ENCODE measurements around the gene CDIPT. TPM values are rescaled to one million over a fixed set of nuclear protein-coding genes. Genes with fewer than 3 reads are reported as not detected.

Gene CDIPT
- total and polyA plus RNA-seq, 4 donors: 60.9 to 98.0 (median 72.4) TPM

DNA sequence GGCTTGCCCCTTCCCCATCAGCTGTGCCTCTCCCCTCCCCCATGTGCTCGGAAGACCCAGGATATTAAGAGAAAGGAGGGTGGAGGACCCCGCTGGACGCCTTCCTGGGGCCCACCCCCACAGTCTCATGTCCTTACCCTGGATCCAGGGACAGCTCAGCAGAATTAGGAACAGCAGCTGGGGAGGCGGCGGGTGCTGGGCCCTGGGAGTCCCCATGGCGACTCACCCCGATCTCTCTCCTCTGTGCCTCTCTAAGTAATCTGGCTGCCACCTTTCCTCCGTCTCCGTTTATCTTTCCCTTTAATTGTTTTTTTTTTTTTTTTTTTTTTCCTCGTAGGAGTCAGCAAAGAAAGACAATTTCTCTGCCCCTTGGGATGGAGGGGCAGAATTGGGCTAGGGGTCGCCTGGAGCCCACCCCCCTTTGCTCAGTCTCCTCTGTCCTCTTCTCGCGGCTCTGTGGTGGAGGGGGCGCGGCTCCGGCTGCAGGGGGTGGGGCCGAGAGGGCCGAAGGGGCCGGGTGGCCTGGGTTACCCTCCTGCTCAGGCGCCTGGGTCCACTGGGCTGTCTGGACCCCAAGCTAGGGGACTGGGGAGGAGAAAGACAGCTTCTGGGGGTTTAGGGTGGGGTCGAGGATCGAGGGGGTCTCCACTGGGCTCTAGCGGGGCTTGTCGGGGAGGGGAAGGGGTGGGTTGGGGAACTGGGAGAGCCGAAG is 35.9 kb upstream of the CDIPT start:
- H3K27me3 ChIP-seq (ENCODE audit: control insufficient read depth in 1 of 2, insufficient read depth in 2 of 2, low read length in 1 of 2): no peaks in the 10 kb centered on the region
- WGBS, 2 donors: 1% methylated on average over 23 to 25 of the region's 25 CpGs
- no peaks in the 10 kb centered on the region for H3K36me3 ChIP-seq (ENCODE audit: control insufficient read depth in 1 of 2, insufficient read depth in 2 of 2, low read length in 1 of 2)
- intact Hi-C loops (cut with DNase I): no loop called here
- ATAC-seq (ENCODE audit: low FRiP score) (no peak), DNase-seq (no peak)
- H3K27ac ChIP-seq (ENCODE audit: low read depth in 1 of 2, low read length in 2 of 2): no peak overlapping the region
- no peaks in the 10 kb centered on the region for H3K4me1 ChIP-seq (ENCODE audit: control insufficient read depth in 1 of 2, insufficient read depth in 2 of 2, low read length in 2 of 2)
- H3K4me3 ChIP-seq (ENCODE audit: low read length in 2 of 2): no peak overlapping the region
- no peaks in the 10 kb centered on the region for H3K9me3 ChIP-seq (ENCODE audit: control insufficient read depth, low read length)

DNA sequence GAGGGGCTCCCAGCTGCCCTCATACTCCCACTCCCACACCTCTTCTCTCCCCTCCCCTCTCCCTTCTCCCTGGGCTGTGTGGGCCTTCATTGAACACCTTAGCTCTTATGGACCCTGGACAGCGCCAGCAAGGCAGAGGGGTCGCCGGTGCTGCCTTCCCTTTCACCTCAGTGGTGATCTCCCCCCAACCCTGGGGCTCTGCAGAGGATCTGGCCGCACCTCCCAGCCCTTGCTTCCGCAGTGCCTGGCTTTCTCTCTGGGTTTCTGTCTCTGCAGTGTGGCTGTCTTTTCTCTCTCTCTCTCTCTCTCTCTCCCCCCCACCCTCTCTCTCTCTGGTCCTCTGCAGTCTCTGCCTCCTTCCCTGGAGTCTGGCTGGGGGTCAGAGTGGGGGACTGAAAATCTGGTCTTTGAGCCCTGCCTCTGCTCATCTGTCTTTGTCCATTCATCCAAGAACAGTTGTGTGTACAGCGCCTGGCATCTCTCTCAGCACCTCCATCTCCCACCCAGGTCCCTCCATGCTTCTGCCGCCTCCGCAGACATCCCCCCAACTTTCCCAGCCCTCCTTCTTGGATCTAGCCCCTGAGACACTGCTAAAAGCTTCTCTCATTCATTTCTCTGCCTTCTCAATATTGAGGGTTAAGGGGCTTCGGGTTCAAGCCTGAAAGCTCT is 35.2 kb upstream of the CDIPT start:
- Histone ChIP-seq H3K36me3 (ENCODE audit: control insufficient read depth in 1 of 2, insufficient read depth in 2 of 2, low read length in 1 of 2) (no peaks in the 10 kb centered on the region), H3K27ac (ENCODE audit: low read depth in 1 of 2, low read length in 2 of 2) (no peak overlapping the region), H3K4me3 (ENCODE audit: low read length in 2 of 2) (no peak overlapping the region), H3K27me3 (ENCODE audit: control insufficient read depth in 1 of 2, insufficient read depth in 2 of 2, low read length in 1 of 2) (no peaks in the 10 kb centered on the region), H3K4me1 (ENCODE audit: control insufficient read depth in 1 of 2, insufficient read depth in 2 of 2, low read length in 2 of 2) (no peaks in the 10 kb centered on the region), H3K9me3 (ENCODE audit: control insufficient read depth, low read length) (no peaks in the 10 kb centered on the region)
- intact Hi-C loops (cut with DNase I): no loop called here
- no peak for DNase-seq
- no peak for ATAC-seq (ENCODE audit: low FRiP score)
- 9 to 16% methylated on average over 9 of the region's 9 CpGs for WGBS, 2 donors

DNA sequence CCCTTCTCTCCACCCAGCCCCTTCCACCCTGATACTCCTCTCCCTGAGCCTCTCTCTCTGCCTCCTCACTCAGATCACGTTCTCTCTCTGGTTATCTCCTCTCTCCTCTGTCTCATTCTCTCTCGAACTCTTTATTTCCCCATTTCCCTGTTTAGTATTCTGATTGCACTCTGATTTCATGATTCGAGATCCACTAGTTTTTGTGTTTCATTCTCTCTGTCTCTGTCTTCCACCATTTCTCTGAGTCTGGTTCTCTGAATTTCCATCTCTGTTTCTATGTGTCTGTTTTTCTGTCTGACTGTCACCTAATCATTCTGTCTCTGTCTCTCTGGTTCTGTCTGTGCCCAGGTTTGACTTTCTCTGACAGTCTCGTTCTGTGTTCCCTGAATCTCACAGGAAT is 34.3 kb upstream of the CDIPT start:
- intact Hi-C loops (cut with DNase I): no loop called here
- H3K27me3 ChIP-seq (ENCODE audit: control insufficient read depth in 1 of 2, insufficient read depth in 2 of 2, low read length in 1 of 2): no peaks in the 10 kb centered on the region
- H3K4me3 ChIP-seq (ENCODE audit: low read length in 2 of 2): no peak overlapping the region
- no peak overlapping the region for H3K27ac ChIP-seq (ENCODE audit: low read depth in 1 of 2, low read length in 2 of 2)
- ATAC-seq (ENCODE audit: low FRiP score) (no peak), DNase-seq (no peak)
- no peaks in the 10 kb centered on the region for H3K36me3 ChIP-seq (ENCODE audit: control insufficient read depth in 1 of 2, insufficient read depth in 2 of 2, low read length in 1 of 2)
- WGBS, 2 donors: 70 to 76% methylated on average over 4 of the region's 4 CpGs
- H3K4me1 ChIP-seq (ENCODE audit: control insufficient read depth in 1 of 2, insufficient read depth in 2 of 2, low read length in 2 of 2): no peaks in the 10 kb centered on the region
- no peaks in the 10 kb centered on the region for H3K9me3 ChIP-seq (ENCODE audit: control insufficient read depth, low read length)

DNA sequence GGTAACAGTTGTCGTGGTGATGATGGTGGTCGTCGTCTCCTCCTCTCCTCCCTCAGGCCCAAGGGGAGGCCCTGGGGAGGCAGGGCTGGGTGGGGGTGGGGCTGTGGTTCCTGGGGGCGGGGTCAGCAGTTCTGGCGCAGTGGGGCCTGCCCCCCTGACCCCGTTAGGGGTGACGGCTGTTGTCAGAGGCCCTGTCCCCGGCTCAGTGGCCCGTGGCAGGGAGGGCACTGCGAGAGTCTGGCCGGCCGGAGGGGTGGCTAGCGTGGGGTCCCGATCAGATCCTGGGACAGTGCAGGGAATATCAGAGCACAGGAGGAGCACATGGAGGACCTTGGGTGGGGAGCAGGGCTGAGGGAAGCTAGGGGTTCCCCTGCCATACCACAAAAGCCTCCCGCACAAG is 33.8 kb upstream of the CDIPT start:
- H3K4me3 ChIP-seq (ENCODE audit: low read length in 2 of 2): no peak overlapping the region
- no peaks in the 10 kb centered on the region for H3K9me3 ChIP-seq (ENCODE audit: control insufficient read depth, low read length)
- H3K27ac ChIP-seq (ENCODE audit: low read depth in 1 of 2, low read length in 2 of 2): no peak overlapping the region
- ATAC-seq (ENCODE audit: low FRiP score): no peak
- no peaks in the 10 kb centered on the region for H3K4me1 ChIP-seq (ENCODE audit: control insufficient read depth in 1 of 2, insufficient read depth in 2 of 2, low read length in 2 of 2)
- DNase-seq: no peak
- no peaks in the 10 kb centered on the region for H3K36me3 ChIP-seq (ENCODE audit: control insufficient read depth in 1 of 2, insufficient read depth in 2 of 2, low read length in 1 of 2)
- intact Hi-C loops (cut with DNase I): no loop called here
- 27 to 48% methylated on average over 14 to 15 of the region's 15 CpGs for WGBS, 2 donors
- H3K27me3 ChIP-seq (ENCODE audit: control insufficient read depth in 1 of 2, insufficient read depth in 2 of 2, low read length in 1 of 2): no peaks in the 10 kb centered on the region

- no peak overlapping the region for H3K27ac ChIP-seq (ENCODE audit: low read depth in 1 of 2, low read length in 2 of 2)
- WGBS, 2 donors: 71 to 76% methylated on average over 4 of the region's 4 CpGs
- DNase-seq: no peak
- H3K27me3 ChIP-seq (ENCODE audit: control insufficient read depth in 1 of 2, insufficient read depth in 2 of 2, low read length in 1 of 2): no peaks in the 10 kb centered on the region
- no peaks in the 10 kb centered on the region for H3K4me1 ChIP-seq (ENCODE audit: control insufficient read depth in 1 of 2, insufficient read depth in 2 of 2, low read length in 2 of 2)
- no peaks in the 10 kb centered on the region for H3K9me3 ChIP-seq (ENCODE audit: control insufficient read depth, low read length)
- ATAC-seq (ENCODE audit: low FRiP score): no peak
- no peak overlapping the region for H3K4me3 ChIP-seq (ENCODE audit: low read length in 2 of 2)
- no peaks in the 10 kb centered on the region for H3K36me3 ChIP-seq (ENCODE audit: control insufficient read depth in 1 of 2, insufficient read depth in 2 of 2, low read length in 1 of 2)
- intact Hi-C loops (cut with DNase I): no loop called here
Observed at GRCh38 chr16:29894352-29894751, 31.3 kb upstream of the CDIPT start.

DNA sequence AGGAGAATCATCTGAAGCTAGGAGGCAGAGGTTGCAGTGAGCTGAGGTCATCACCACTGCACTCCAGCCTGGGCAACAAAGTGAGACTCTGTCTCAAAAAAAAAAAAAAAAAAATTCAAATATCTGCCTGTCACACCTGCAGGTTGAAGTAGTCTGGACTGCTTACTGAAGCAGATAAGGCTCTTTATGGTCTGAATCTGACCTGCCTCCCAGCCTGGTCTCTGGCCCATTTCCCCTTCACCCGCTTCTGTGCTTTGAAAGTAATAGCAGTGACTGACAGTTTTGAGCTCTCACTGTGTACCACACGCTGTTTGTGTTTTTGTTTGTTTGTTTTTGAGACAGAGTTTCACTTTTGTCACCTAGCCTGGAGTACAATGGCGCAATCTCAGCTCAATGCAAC is 30.5 kb upstream of the CDIPT start:
- Histone ChIP-seq H3K36me3 (ENCODE audit: control insufficient read depth in 1 of 2, insufficient read depth in 2 of 2, low read length in 1 of 2) (no peaks in the 10 kb centered on the region), H3K27ac (ENCODE audit: low read depth in 1 of 2, low read length in 2 of 2) (no peak overlapping the region), H3K4me1 (ENCODE audit: control insufficient read depth in 1 of 2, insufficient read depth in 2 of 2, low read length in 2 of 2) (no peaks in the 10 kb centered on the region), H3K4me3 (ENCODE audit: low read length in 2 of 2) (no peak overlapping the region), H3K9me3 (ENCODE audit: control insufficient read depth, low read length) (no peaks in the 10 kb centered on the region), H3K27me3 (ENCODE audit: control insufficient read depth in 1 of 2, insufficient read depth in 2 of 2, low read length in 1 of 2) (no peaks in the 10 kb centered on the region)
- intact Hi-C loops (cut with DNase I): no loop called here
- 92% methylated on average over 3 of the region's 3 CpGs for WGBS, 2 donors
- no peak for ATAC-seq (ENCODE audit: low FRiP score)
- no peak for DNase-seq

GRCh38 chr16:29892458-29892813 is 29.4 kb upstream of the CDIPT start:
- no peak overlapping the region for H3K27ac ChIP-seq (ENCODE audit: low read depth in 1 of 2, low read length in 2 of 2)
- H3K36me3 ChIP-seq (ENCODE audit: control insufficient read depth in 1 of 2, insufficient read depth in 2 of 2, low read length in 1 of 2): no peaks in the 10 kb centered on the region
- no peaks in the 10 kb centered on the region for H3K9me3 ChIP-seq (ENCODE audit: control insufficient read depth, low read length)
- 89 to 91% methylated on average over 6 of the region's 6 CpGs for WGBS, 2 donors
- no peaks in the 10 kb centered on the region for H3K4me1 ChIP-seq (ENCODE audit: control insufficient read depth in 1 of 2, insufficient read depth in 2 of 2, low read length in 2 of 2)
- H3K27me3 ChIP-seq (ENCODE audit: control insufficient read depth in 1 of 2, insufficient read depth in 2 of 2, low read length in 1 of 2): no peaks in the 10 kb centered on the region
- DNase-seq (no peak), ATAC-seq (ENCODE audit: low FRiP score) (peak; percentile 27)
- no peak overlapping the region for H3K4me3 ChIP-seq (ENCODE audit: low read length in 2 of 2)
- intact Hi-C loops (cut with DNase I): no loop called here

GRCh38 chr16:29891525-29892457 is 28.8 kb upstream of the CDIPT start:
- Histone ChIP-seq H3K9me3 (ENCODE audit: control insufficient read depth, low read length) (no peaks in the 10 kb centered on the region), H3K4me1 (ENCODE audit: control insufficient read depth in 1 of 2, insufficient read depth in 2 of 2, low read length in 2 of 2) (no peaks in the 10 kb centered on the region), H3K36me3 (ENCODE audit: control insufficient read depth in 1 of 2, insufficient read depth in 2 of 2, low read length in 1 of 2) (no peaks in the 10 kb centered on the region), H3K27me3 (ENCODE audit: control insufficient read depth in 1 of 2, insufficient read depth in 2 of 2, low read length in 1 of 2) (no peaks in the 10 kb centered on the region), H3K4me3 (ENCODE audit: low read length in 2 of 2) (no peak overlapping the region), H3K27ac (ENCODE audit: low read depth in 1 of 2, low read length in 2 of 2) (no peak overlapping the region)
- intact Hi-C loops (cut with DNase I): no loop called here
- DNase-seq (no peak), ATAC-seq (ENCODE audit: low FRiP score) (no peak)
- WGBS, 2 donors: 83 to 85% methylated on average over 10 of the region's 10 CpGs

All from aorta (tissue), 5 donors.